Activated CD4-positive, alpha-beta T cell treated with anti-CD3 and anti-CD28 coated beads, Interleukin-2, Interleukin-4, amounts not matched to agents 100 ng/mL and 50 ng/mL, durations not matched to agents 16 hours and 8 hours (primary cell): ENCODE results near the gene SLC30A2.

ENCODE experiments used
- DNase-seq: peaks from one replicate; pipeline ENCODE4 v3.0.0-alpha.2; 2020; ENCODE audit warnings: low spot score

SLC30A2 gene

DNA sequence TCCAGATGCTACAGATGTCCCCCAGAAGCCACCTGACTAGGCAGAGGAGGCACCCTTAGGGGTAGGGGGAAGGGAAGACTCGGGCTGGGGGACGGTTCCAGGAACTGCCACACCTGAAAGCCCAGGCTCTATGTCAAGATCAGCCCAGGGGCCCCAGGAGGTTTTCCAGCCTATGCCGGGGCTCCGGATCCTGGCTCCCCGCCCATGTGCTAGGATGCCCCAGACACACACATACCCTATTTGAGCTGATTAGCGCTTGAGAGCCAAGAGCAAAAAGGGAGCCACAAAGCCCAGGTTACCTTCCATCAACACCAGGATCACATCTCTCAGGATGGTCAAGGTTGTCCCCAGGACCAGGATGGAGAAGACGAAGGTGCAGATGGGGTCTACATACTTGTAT lies 4.5 kb downstream of the SLC30A2 start:
- no peak for DNase-seq

DNA sequence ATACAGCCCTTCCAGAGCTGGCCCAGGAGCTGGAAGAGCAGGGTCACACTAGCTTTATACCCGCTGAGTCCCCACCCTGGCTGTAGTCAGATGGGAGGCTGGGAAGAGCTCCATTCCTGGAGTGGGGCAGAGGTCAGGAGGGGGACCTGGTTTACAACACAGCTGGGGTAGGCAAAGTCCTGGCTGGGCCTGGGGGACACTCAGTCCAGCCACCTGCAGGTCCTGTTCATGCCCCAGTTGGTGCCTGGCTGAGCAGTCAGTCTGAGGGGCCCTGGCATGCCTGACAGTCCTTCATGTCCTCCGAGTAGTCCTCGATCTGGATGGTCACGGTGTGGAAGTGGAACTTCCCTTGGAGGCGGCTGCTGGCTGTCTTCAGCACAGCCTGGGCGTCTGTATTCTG lies 7.0 kb downstream of the SLC30A2 start:
- no peak for DNase-seq

DNA sequence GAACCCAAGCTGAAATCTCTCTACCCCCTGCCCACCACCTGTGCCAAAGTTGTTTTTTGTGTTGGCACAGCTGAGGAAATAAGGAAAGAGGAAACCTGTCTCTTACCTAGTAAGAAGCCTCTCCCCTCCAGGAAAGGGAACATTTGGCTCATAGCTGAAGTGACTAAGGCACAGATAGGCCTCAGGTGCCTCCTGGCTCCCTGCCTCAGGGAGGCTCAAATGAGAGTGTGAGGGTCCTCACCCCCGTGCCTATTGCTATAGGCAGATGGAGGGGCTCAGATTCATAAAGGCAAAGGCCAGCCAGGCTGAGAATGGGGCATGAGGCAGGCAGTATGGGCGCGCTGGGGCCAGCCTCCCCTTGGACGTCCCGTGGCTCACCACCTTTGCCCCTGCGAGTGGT lies 7.4 kb downstream of the SLC30A2 start:
- DNase-seq, result no peak

DNA sequence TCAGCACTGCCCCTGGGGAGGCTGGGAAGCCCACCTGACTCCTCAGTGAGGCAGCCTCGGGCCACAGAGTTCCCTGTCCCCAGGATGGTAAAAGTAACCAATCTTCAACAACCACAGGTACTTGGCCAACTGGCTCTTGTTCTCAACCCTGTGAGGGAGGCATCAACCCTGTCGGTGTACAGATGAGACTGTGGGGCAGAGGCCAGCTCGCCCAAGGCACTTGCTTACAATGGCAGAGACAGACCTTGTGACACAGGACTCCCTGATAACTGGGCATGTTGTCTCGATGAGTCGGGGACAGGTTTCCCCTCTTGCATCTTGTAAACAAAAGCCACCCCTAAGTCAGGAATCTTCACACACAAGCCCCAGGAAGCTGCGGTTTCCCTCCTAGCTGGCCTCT lies 8.0 kb downstream of the SLC30A2 start:
- DNase-seq, result no peak

DNA sequence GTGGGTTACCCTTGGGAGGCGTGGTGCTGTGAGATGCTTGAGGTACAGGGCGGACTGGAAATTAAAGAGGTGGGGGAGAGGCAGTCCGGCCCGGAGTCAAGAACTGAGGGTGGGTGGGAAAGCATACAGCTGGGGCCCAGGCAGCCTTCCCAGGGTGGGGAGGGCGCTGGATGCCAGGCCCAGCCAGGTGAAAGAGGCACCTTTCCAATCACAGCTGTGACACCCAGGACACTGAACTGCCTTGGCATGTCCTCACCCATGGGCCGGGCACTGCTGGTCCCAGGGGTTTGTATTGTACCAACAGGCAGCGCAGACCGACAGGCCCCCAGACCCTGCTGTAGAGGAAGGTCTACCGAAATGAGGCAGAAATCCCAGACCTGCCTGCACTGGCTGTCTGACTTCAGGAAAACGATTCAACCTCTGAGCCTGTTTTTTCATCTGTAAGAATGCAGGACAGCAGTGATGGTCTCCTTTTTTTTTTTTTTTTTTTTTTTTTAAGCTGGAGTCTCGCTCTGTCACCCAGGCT lies 9.1 kb downstream of the SLC30A2 start:
- DNase-seq, result no peak

DNA sequence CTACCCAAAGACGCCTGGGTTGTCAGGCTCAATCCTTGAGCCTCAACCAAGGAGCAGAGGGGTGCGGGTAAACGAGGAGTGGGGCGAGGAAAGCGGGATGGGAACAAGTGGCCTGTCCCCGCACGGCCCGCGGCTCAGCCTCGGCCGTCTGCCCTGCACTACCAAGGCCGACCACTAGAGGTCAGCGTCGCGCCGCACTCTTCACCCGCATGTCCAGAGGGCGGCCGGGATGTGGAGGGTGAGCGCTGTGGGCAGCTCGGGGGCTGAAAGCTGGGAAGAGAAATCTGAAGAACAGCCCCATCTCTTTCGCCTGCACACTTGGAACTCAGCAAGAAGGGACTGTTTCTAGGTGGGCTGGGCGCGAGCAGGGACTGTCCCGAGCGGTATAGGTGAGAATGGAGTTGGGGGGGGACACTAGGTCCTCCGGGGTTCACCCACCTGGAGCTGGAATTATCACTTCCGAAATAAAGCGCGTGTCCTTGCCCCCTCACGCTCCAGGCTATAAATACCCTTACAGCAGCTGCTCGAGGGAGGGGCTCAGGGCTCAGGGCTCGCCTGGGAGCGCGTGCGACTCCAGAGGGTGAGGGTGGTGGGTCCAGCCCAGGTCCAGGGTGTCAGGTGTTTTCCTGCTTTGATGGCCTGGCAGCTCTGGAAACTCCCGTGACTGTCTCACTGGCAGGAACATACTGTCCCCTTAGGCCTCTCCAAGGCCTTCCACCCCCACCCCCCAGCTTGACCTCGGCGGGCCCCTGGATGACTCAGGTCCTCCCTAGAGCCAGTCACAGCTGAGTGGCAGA lies 9.8 kb downstream of the SLC30A2 start:
- peak; percentile 74 for DNase-seq

DNA sequence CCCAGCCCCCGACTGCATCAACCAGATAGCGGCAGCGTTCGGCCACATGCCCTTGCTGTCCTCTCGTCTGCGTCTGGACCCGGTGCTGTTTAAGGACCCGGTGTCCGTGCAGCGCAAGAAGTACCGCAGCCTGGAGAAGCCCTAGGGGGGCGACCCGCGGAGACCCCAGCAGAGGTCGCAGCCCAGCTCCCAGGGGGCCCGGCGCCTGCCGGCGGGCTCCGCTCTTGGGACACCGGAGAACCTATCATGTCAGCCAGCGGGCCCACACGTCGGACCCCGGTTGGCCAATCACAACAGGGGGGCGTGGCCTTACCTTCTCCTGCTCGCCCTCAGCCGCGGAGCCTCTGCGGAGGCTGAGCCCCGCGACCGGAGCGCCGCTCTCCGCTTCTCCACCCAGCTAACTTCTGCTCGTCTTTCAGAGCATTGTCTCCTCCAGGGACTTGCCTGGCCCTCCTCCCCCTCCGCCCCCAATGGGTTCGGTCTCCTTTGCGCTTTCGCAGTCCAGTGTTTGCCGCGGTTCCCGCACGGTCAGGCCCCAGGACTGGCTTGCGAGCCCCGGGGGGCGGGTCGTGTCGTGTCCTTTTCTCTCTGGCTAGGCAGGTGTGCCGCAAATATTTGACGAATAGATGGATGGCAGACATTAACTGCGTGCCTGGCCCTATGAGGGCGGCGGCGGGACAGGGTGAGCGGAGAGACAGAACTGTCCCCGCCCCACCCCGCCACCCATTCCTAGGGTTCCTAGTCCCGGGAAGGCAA lies 10.5 kb downstream of the SLC30A2 start:
- DNase-seq, result peak; percentile 92

DNA sequence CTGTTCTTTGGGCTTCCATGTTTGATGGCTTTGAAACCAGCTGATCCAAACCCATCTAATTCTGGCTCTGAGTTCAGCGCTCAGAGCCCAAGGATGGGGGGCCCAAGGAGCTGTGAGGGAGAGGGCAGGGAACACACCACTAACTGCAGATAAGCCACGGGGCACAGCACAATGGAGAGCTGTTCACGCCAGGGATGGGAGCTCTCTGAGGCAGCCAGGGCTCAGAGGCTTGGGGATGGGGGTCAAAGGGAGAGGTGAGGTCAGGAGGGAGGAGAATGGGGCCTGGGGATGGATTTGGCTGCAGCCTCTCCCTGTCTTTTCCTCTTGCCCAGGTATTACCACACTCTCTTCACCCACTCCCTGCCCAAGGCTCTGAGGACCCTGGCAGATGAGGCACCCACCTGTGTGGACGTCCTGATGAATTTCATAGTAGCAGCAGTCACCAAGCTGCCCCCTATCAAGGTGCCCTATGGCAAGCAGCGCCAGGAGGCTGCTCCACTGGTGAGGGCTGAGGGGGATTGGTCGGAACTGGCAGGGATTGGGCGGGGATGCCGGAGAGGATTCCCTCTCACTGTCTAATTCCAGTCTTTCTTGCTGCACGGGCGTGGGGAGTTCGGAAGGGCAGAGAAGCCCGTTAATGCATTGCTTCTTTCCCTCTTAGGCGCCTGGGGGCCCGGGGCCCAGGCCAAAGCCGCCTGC lies 11.3 kb downstream of the SLC30A2 start:
- DNase-seq, result no peak

DNA sequence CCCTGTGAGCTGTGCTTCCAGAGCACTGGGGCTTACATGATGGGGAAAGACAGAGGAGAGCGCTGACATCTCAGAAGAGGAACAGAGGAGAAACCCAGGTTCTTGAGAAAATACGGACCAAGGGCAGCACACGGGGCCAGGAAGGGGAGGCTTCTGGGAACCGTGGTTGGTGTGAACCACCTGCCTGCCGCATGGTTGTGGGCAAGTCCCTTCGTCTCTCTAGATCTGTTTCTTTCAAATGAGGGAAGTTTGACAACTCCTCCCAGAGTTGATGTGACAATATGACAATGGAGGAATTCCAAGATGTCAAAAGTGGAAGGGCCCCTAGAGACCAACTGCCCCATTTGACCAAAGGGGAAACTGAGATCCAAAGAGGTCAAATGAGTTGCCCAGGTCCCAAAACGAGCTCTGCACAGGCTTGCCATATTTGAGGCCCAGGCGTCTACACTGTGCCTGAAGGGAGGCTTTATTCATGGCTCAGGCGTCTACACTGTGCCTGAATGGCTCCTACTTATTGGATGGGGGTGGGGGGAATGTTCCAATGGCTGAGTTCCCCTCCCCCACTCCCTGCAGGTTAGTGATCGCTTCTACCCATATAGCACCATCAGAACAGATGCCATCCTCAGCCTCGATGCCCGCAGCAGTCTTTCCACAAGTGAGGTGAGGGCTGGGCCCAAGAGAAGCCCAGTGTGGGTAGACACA lies 13.1 kb downstream of the SLC30A2 start:
- no peak for DNase-seq

DNA sequence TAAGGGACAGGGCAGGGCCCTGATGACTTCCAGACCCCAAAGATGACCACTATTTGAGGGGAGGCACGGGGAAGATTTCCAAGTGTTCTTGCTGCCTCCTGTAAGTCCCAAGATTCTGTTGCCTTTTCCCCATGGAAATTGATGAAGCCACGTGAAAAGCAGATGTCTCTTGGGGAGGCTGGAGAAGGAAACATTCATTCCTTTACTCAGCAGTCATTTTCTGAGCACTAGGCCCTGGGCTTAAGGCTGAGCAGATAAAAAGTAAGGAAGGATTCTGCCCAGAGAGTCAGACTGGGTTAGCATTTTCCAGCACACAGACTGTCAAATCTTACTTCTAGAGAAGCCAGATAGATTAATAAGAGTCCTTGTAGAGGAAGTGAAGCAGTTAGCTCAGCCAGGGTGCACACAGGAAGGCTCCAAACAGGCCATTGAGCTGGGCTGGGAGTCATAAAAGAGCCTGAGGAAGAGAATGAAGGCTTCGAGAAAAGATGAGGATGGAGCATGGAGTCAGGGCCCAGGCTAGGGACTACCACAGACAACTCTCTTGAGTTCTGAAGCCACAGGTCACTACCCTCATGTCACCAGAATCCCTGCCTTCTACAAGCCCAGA lies 14.2 kb downstream of the SLC30A2 start:
- no peak for DNase-seq

DNA sequence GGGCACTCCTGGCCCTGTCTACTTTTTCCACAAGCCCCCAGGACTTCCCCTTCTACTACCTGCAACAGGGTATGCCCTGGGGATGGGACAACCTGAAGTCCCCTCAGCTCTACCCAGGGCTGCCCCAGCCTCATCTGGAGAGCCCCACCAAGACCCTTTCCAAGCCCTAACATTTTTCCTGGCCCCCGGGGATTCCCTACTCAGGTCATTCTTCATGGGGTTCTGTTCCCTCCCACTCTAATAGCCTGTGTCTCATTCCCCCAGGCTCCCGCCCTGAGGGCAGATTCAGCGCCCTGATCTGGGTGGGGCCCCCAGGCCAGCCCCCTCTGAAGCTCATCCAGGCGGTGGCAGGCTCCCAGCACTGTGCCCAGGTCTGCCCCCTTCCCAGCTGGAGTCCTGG lies 14.7 kb downstream of the SLC30A2 start:
- no peak for DNase-seq

DNA sequence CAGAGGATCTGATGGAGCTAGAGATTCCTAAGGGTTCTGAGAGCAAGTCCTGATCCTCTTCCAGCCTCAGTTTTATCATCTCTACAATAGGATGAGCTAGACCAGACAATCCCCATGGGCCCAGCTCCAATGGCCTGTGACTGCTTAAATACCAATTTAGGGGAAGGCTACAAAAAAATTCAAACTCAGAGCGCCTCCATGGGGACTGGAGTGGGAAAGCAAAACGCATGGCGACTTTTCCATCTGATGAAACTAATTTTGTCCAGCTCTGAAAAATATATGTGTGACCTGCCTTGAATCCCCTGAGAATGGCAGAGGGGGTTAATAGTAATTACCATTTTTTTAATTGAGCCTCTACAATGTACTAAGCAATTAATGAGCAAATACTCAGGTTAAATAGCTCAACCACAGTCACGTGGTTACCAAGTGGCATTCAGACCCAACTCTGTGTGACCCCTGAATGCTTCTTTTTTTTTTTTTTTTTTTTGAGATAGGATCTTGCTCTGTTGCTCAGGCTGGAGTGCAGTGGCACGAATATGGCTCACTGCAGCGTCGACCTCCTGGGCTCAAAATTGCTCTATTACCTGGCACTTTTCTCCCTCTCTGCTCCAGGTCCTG lies 15.9 kb downstream of the SLC30A2 start:
- DNase-seq, result no peak

DNA sequence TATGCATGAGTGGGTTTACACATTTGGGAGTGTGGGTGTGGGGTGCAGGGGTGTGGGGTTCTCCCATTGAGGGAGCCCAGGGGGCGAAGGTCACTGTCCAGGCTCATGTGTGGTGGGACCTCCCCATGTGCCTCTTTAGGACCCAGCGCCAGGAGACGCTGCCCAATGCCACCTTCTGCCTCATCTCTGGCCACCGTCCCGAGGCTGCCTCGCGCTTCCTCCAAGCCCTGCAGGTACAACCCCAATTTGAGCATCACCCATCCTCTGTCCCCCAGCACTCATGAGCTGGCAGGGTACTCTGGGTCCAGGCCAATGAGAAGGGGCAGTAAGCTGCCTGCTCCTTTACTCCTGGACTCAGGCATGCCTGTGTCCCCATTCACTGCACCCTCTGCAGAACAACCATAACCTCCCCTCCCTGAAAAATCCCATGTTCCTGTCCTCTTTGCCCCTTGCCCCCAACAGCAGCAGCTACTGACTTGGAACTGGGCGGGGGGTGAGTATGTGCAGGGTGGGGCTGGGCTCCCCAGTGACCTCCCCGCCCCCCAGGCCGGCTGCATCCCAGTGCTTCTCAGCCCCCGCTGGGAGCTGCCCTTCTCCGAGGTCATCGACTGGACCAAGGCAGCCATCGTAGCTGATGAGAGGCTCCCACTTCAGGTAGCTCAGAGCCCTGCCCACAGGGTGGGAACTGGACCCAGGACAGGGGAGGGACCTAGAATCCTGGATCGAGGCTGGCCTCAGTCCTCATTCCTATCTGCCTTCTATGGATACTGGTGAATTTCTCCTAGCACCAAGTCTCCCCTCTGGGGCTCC lies 16.7 kb downstream of the SLC30A2 start:
- DNase-seq, result no peak

DNA sequence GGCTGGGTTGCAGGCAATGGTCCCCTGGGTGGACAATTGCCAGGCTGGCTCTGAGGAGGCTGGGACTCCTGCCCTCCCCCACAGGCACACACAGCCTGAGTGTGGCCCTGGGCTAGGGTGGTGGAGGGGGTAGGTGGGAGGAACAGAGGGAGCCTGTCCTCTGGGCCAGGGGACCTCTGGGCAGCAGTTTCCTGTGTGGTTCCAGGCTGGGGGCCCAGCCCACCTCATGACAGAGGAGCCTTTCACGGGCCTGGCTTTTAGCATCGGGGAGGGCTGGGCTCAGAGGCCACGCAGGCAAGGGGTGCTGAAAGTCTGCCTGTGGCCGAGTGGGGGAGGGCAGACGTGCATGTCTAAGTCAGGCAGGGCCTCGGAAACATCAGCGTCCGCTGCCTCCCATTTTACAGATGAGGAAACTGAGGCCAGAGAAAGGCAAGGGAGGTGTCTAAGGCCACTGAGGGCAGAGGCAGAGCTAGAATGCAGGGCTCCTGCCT lies 17.4 kb downstream of the SLC30A2 start:
- DNase-seq, result no peak

DNA sequence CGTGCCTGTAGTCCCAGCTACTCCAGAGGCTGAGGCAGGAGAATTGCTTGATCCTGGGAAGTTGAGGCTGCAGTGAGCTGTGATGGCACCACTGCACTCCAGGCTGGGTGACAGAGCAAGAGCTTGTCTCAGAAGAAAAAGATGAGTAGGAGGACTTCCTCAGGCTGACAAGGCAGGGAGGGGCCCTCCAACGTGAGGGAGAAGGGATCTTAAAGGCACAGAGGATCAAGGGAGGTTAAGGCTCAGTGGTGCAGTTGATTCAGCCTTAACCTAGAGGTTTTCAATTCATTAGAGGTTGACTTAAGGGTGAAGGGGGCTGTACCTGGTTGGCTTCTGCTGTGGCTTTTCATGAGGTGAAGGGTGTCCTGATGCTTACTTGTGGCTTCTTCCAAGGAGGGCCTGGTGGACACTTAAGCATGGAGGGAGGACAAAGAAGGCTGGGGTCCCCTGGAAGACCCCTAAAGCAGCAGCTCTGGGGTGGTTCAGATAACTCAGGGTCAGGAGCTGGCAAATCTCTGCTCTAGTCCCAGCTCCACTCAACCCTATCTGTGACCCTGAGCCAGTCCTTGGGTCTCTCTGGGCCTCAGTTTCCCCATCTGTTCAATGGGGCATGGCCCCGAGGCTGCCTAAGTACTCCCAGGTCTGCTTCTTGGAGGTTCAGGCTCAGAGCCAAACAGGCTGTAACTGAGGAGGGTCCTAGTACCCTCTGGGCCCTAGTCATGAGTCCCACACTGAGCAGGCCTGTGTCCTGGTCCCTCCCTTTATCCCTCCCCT lies 18.0 kb downstream of the SLC30A2 start:
- no peak for DNase-seq

DNA sequence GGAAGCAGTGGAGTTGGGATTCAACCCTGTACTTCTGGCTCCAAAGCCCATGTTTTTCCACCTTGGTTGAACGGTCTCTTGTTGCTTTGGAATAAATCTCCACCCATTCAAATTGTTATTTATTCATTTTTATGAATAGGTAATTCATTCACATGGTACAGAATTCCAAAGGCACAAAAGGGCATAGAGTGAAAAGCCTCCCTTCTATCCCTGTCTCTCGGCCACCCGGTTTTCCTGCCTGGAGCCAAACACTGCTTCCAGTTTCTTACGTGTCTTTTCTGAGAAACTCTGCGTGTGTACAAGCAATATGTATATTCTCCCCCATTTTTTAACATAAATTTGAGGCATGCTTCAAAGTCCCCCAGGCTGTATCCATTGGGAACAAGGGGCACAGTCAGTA lies 20.4 kb downstream of the SLC30A2 start:
- DNase-seq, result no peak

DNA sequence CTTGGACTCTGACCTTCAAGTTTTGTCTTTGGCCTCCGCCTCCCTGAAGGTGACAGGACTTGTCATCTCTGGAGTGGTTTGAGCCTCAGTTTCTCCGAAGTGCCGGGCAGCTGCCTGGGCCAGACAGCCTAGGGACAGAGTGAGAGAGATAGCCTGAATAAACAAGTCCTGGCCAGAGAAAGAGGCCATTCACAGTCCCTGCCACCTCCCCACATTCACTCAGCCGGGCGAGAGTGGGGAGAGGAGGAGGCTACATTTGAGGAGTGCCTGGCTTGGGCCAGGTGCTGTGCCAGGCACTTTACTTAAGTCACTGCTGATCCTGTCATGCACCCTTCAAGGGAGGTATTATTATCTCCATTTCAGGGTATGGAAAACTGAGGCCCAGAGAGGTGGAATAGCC lies 20.9 kb downstream of the SLC30A2 start:
- DNase-seq, result no peak

DNA sequence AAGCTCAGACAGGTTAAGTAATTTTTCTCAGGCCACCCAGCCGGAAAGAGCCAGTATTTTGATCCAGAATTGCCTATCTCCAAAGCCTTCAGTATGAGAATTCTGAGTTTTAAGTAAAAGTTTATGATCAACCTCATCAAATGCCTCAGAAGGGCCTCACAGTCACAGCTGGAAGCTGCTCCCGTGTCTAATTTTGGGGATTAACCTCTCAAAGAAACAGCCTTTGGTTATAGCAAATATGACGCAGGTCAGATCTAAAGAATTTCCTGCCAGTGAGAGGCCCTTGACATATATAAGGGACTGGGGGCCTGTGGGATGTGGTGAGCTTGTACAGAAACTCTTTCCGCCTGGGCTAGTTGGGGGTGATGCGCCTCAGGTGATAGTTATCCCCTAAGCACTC lies 22.1 kb downstream of the SLC30A2 start:
- no peak for DNase-seq

DNA sequence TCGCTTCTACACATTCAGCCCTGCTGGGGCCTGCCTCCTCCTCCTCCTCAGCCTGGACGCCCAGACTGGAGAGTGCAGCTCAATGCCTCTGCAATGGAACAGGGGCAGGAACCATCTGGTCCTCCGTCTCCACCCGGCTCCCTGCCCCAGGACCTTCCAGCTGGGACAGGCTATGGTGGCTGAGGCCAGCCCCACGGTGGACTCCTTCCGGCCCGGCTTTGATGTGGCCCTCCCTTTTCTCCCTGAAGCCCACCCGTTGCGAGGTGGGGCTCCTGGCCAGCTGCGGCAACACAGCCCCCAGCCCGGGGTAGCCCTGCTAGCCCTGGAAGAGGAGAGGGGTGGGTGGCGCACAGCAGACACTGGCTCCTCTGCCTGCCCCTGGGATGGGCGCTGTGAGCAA lies 22.9 kb downstream of the SLC30A2 start:
- DNase-seq, result no peak

DNA sequence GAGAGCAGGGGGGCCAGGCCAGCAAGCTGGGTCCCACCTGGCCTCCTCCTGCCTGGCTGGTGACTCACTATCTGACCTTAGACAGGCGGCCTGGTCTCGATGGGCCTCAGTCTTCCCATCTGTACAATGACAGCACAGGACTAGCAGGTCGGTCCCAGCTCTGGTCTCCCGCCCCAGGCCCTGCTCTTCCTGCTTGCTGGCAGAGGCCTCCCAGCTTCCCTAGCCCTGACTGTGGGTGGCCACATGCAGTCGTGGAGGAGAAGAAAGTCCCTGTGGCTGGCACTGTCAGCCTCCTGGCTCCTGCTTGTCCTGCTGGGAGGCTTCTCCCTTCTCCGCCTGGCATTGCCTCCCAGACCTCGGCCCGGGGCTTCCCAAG lies 23.5 kb downstream of the SLC30A2 start:
- DNase-seq, result no peak
